Pericardium fibroblast (primary cell): ENCODE data around the gene TMEM50A. TPM values are rescaled to one million over a fixed set of nuclear protein-coding genes. Genes with fewer than 3 reads are reported as not detected.

ENCODE experiments used
- total RNA-seq: library from RNA; depleted of rRNA; stranded (reverse); fragments of >200 nt; gene quantifications from 2 replicates; pipeline ENCODE4 v1.2.3, GENCODE V29; 2015

Gene TMEM50A
- total RNA-seq, result 82.7 and 141 TPM in 2 replicates

GRCh38 chr1:25338188-25338981 lies at the start of gene TMEM50A:
TMEM50A (plus strand) TSS chr1:25338334; CDS start chr1:25340487, 2,153 bp downstream.

Other genes starting within 250 kb of the TMEM50A start
- gene SYF2, start 105.8 kb upstream of the TMEM50A start, total RNA-seq, result 44.0 and 46.8 TPM in 2 replicates
- 51.3 and 56.4 TPM in 2 replicates for gene RSRP1, start 90.9 kb upstream of the TMEM50A start, total RNA-seq
- not detected in 2 replicates for gene RHD, start 65.8 kb upstream of the TMEM50A start, total RNA-seq
- 0.09 and 1.2 TPM in 2 replicates for gene RHCE, start 82.5 kb downstream of the TMEM50A start, total RNA-seq
- gene MACO1, start 92.6 kb downstream of the TMEM50A start, total RNA-seq, result 8.5 and 14.2 TPM in 2 replicates
- gene LDLRAP1, start 205.3 kb downstream of the TMEM50A start, total RNA-seq, result 12.3 and 32.7 TPM in 2 replicates